Activated CD4-positive, alpha-beta T cell treated with anti-CD3 and anti-CD28 coated beads for 36 hours (primary cell): ENCODE data around the gene SMG7. TPM values are rescaled to one million over a fixed set of nuclear protein-coding genes. Genes with fewer than 3 reads are reported as not detected.
A peak's percentile ranks its signal among the peaks of the same experiment; 100 is the strongest.

ENCODE experiments used
- ATAC-seq: fragments of 200-7000 bp; cut with Tn5 transposase; one replicate; pipeline ENCODE4 v1.10.0; 2021; ENCODE audit warnings: mild to moderate bottlenecking, moderate library complexity
- CTCF ChIA-PET: fragments of 350-600 bp; sonication (Branson Sonifier 250); formaldehyde crosslinking; loops from one replicate; lab custom pipeline; 2021; ENCODE audit warnings: antibody characterized with exemption; lab: Charles Lee
- POLR2A ChIA-PET: fragments of 350-600 bp; sonication (Branson Sonifier 250); formaldehyde crosslinking; loops from one replicate; lab custom pipeline; 2021; ENCODE audit warnings: antibody characterized with exemption, inconsistent platforms; lab: Charles Lee
- DNase-seq: peaks from one replicate; pipeline ENCODE4 v3.0.0-alpha.2; 2020
- H3K27ac Mint-ChIP-seq: one replicate; pipeline ENCODE4 v1.8.0; 2021; ENCODE audit warnings: mixed read lengths
- H3K27me3 Mint-ChIP-seq: one replicate; pipeline ENCODE4 v1.8.0; 2021; ENCODE audit warnings: mixed read lengths
- H3K36me3 Mint-ChIP-seq: one replicate; pipeline ENCODE4 v1.8.0; 2021; ENCODE audit warnings: low read depth, mixed read lengths
- H3K4me1 Mint-ChIP-seq: one replicate; pipeline ENCODE4 v1.8.0; 2021; ENCODE audit warnings: mixed read lengths
- H3K4me3 Mint-ChIP-seq: one replicate; pipeline ENCODE4 v1.8.0; 2021; ENCODE audit warnings: mild to moderate bottlenecking, moderate library complexity, mixed read lengths
- H3K9me3 Mint-ChIP-seq: one replicate; pipeline ENCODE4 v1.8.0; 2021; ENCODE audit warnings: low read depth, mixed read lengths
- intact Hi-C, 2 experiments: fragments of 100-400 bp; cut with DNase I in 1 of 2; cut with micrococcal nuclease in 1 of 2; formaldehyde crosslinking; loops; one replicate each; pipeline versions ENCODE4 v1.14.2 to v1.15.1; 2022 to 2024; cut with DNase I, micrococcal nuclease
- total RNA-seq, 2 experiments: library from RNA; stranded (reverse); gene quantifications; one replicate each; pipeline ENCODE4 v1.2.3, GENCODE V29; 2021

Gene SMG7
- total RNA-seq, 2 experiments from 2014 or later: 56.6 to 62.1 TPM

DNA sequence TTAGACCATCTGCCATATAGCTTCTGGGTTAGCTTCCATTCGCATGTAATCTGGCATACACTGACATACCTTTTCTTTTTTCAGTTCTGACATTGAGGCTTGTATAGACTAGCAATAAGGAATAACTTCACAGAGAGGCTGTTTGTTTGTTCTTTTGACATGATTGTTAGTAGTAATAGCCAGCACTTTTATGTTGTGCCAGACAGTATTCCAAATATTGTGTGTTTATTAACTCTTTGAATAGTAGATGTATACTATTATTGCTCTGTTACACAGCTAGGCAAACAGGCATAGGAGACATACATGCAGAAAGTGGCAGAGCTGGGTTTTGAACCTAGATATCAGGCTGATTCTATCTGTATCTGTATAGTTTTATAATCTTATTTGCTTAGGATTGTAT, 12.6 kb downstream of the SMG7 start:
- Mint-ChIP-seq H3K36me3 (peaks cover 9% of the 10 kb centered on the region), H3K27me3 (no peaks in the 10 kb centered on the region), H3K9me3 (no peaks in the 10 kb centered on the region), H3K27ac (no peak overlapping the region), H3K4me1 (peaks cover 57% of the 10 kb centered on the region), H3K4me3 (no peak overlapping the region)
- intact Hi-C loops: no loop called here
- no peak for ATAC-seq
- no peak for DNase-seq
- ChIA-PET CTCF (interaction anchor here (1.3 to 1.8 kb wide), 2 partner anchors 11 to 18 kb away, joined by 3 to 13 read pairs; no protein-coding TSS in a partner anchor), POLR2A (no interaction called here)

- H3K4me1 Mint-ChIP-seq: peaks cover 36% of the 10 kb centered on the region
- intact Hi-C loops: no loop called here
- CTCF ChIA-PET: interaction anchor here (0.6 to 1.0 kb wide), 2 partner anchors 9 to 374 kb away, joined by 3 to 4 read pairs; no protein-coding TSS in a partner anchor
- H3K4me3 Mint-ChIP-seq: no peak overlapping the region
- POLR2A ChIA-PET: no interaction called here
- H3K36me3 Mint-ChIP-seq: peaks cover 9% of the 10 kb centered on the region
- no peak for DNase-seq
- no peak overlapping the region for H3K27ac Mint-ChIP-seq
- ATAC-seq: no peak
- no peaks in the 10 kb centered on the region for H3K9me3 Mint-ChIP-seq
- H3K27me3 Mint-ChIP-seq: no peaks in the 10 kb centered on the region
These were observed 15.6 kb downstream of the SMG7 start for GRCh38 chr1:183487674-183488442.

DNA sequence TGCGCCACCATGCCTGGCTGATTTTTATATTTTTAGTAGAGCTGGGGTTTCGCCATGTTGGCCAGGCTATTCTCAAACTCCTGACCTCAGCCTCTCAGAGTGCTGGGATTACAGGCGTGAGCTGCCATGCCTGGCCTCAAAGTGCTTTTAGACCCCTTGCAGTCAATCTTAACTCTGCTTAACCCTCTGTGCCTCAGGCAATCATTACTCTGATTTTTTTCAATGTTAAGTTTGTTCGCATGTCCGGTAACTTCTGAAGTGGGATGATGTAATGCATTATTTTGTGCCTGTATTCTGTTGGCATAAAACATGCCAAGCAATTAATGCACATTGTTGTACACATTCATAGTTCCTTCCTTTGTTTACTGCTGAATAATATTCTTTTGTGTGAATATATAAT, 18.6 kb downstream of the SMG7 start:
- no peak for ATAC-seq
- Mint-ChIP-seq H3K4me3 (no peak overlapping the region), H3K36me3 (peaks cover 9% of the 10 kb centered on the region), H3K27me3 (no peaks in the 10 kb centered on the region), H3K4me1 (peaks cover 42% of the 10 kb centered on the region), H3K27ac (no peak overlapping the region), H3K9me3 (no peaks in the 10 kb centered on the region)
- ChIA-PET POLR2A (interaction anchor here (0.6 kb wide), 1 partner anchor 106 kb away, joined by 7 read pairs; no protein-coding TSS in a partner anchor), CTCF (no interaction called here)
- DNase-seq: no peak
- intact Hi-C loops: no loop called here

DNA sequence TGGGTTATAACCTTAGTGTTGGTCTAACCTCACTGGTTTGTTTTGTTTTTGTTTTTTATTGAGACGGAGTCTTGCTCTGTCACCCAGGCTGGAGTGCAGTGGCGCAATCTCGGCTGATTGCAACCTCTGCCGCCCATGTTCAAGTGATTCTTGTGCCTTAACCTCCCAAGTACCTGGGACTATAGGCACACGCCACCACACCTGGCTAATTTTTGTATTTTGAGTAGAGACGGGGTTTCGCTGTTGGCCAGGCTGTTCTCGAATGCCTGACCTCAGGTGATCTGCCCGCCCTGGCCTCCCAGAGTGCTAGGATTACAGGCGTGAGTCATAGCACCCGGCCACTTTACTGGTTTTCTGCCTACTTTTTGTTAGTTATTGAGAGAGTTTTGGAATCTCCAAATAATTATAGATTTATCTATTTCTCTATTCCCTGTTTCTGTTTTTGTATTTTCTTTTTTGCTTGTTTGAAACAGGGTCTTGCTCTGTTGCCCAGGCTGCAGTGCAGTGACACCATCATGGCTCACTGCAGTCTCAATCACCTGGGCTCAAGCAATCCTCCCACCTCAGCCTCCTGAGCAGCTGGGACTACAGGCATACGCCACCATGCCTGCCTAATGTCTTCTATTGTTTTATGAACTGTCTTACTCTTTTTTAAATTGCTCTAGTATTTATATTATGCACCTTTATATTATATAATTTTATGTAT, 21.4 kb downstream of the SMG7 start:
- H3K4me3 Mint-ChIP-seq: no peak overlapping the region

GRCh38 chr1:183495420-183495819, 23.1 kb downstream of the SMG7 start:
- ATAC-seq (no peak), DNase-seq (no peak)
- ChIA-PET CTCF (interaction anchor here (0.6 kb wide), 1 partner anchor 173 kb away, joined by 3 read pairs; no protein-coding TSS in a partner anchor), POLR2A (interaction anchor here (0.7 kb wide), 1 partner anchor 19 kb away, joined by 3 read pairs; no protein-coding TSS in a partner anchor)
- Mint-ChIP-seq H3K4me3 (no peak overlapping the region), H3K4me1 (peaks cover 52% of the 10 kb centered on the region), H3K9me3 (no peaks in the 10 kb centered on the region), H3K36me3 (peaks cover 2% of the 10 kb centered on the region), H3K27me3 (no peaks in the 10 kb centered on the region), H3K27ac (no peak overlapping the region)
- intact Hi-C loops: no loop called here

More for the DNA sequence above, 21.4 kb downstream of the SMG7 start:
- intact Hi-C loops: no loop called here
- Mint-ChIP-seq H3K4me1 (peaks cover 50% of the 10 kb centered on the region), H3K9me3 (no peaks in the 10 kb centered on the region), H3K27me3 (no peaks in the 10 kb centered on the region), H3K36me3 (peaks cover 2% of the 10 kb centered on the region), H3K27ac (no peak overlapping the region)
- CTCF ChIA-PET: no interaction called here
- no peak for DNase-seq
- no peak for ATAC-seq
- POLR2A ChIA-PET: interaction anchor here (0.7 kb wide), 1 partner anchor 232 kb away, joined by 3 read pairs; no protein-coding TSS in a partner anchor

- no peak overlapping the region for H3K27ac Mint-ChIP-seq
- H3K4me1 Mint-ChIP-seq: peaks cover 59% of the 10 kb centered on the region
- H3K4me3 Mint-ChIP-seq: no peak overlapping the region
- DNase-seq: no peak
- H3K27me3 Mint-ChIP-seq: no peaks in the 10 kb centered on the region
- intact Hi-C loops: loop anchor here in 1 of 2 experiments (1.0 kb wide), 1 partner anchor 8 kb away; no protein-coding TSS in a partner anchor
- POLR2A ChIA-PET: no interaction called here
- H3K9me3 Mint-ChIP-seq: no peaks in the 10 kb centered on the region
- H3K36me3 Mint-ChIP-seq: peaks cover 2% of the 10 kb centered on the region
- no peak for ATAC-seq
- CTCF ChIA-PET: no interaction called here
These were observed 24.9 kb downstream of the SMG7 start for GRCh38 chr1:183497218-183497617.

DNA sequence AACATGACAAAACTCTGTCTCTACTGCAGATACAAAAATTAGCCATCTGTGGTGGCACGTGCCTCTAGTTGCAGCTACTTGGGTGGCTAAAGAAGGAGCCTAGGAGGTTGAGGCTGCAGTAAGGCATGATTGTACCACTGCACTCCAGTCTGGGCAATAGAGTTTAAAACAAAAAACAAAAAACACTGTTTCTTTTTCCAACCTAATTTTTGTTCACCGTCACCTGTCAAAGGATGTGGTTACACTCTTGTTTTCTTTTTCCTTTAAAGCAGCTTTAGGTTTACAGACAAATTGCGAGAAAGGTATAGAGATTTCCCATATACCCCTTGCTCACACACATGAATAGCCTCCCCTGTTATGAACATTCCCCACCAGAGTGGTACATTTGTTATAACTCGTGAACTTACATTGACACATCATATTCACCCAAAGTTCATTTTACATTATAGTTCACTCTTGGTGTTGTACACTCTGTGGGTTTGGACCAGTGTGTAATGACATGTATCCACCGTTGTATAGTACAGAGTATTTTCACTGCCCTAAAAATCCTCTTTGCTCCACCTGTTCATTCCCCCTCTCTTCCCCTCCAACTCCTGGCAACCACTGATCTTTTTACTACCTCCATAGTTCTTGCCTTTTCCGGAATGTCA, 26.2 kb downstream of the SMG7 start:
- peak overlapping the region; percentile 73 for H3K27ac Mint-ChIP-seq
- peaks cover 2% of the 10 kb centered on the region for H3K36me3 Mint-ChIP-seq
- no peaks in the 10 kb centered on the region for H3K9me3 Mint-ChIP-seq
- H3K4me1 Mint-ChIP-seq: peaks cover 62% of the 10 kb centered on the region
- peak; percentile 86 for ATAC-seq
- ChIA-PET POLR2A (no interaction called here), CTCF (interaction anchor here (1.0 to 1.2 kb wide), 2 partner anchors 11 to 23 kb away, joined by 3 read pairs; no protein-coding TSS in a partner anchor)
- DNase-seq: peak; percentile 14
- H3K27me3 Mint-ChIP-seq: no peaks in the 10 kb centered on the region
- H3K4me3 Mint-ChIP-seq: no peak overlapping the region
- intact Hi-C loops: loop anchor here in 1 of 2 experiments (2.0 kb wide), 1 partner anchor 26 kb away; the partner anchor contains the start of gene SMG7

DNA sequence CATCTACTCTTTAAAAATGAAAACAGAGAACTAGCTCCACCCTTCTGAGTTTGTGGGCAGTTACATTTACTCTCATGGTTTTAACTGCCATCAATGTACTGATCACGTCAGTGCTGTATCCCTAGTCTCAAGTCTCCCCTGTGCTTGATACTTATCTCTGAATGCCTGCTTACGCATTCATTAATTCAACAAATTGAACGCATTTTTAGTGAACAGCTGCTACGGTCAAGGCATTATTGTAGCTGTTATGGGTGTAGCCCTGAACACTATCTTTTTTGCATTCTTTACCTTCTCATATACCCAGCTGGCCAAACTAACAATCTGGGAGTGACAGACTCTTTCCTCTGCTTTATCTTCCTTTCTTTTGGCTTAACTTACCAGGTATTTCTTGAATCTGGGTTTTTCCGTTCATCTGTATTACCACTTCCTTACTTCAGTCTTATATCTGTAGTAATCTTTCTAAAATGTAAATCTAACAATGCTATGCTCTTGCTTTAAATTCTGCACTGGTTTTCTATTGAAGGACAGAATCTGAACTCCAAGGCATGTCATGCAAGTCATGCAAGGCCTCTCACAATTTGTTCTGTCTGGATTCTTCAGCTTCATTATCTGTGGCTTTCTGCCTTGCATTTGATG, 33.3 kb downstream of the SMG7 start:
- Mint-ChIP-seq H3K4me3 (no peak overlapping the region), H3K9me3 (no peaks in the 10 kb centered on the region), H3K27me3 (no peaks in the 10 kb centered on the region), H3K27ac (no peak overlapping the region), H3K4me1 (peaks cover 23% of the 10 kb centered on the region), H3K36me3 (peaks cover 2% of the 10 kb centered on the region)
- DNase-seq: no peak
- no peak for ATAC-seq
- ChIA-PET POLR2A (no interaction called here), CTCF (interaction anchor here (0.8 kb wide), 1 partner anchor 84 kb away, joined by 3 read pairs; the partner anchor contains the start of gene NCF2)
- intact Hi-C loops: no loop called here

GRCh38 chr1:183506561-183506960, 34.3 kb downstream of the SMG7 start:
- intact Hi-C loops: no loop called here
- no peaks in the 10 kb centered on the region for H3K9me3 Mint-ChIP-seq
- no peak overlapping the region for H3K4me3 Mint-ChIP-seq
- H3K36me3 Mint-ChIP-seq: peaks cover 2% of the 10 kb centered on the region
- peaks cover 26% of the 10 kb centered on the region for H3K4me1 Mint-ChIP-seq
- no peaks in the 10 kb centered on the region for H3K27me3 Mint-ChIP-seq
- ATAC-seq (no peak), DNase-seq (no peak)
- POLR2A ChIA-PET: no interaction called here
- H3K27ac Mint-ChIP-seq: no peak overlapping the region
- CTCF ChIA-PET: no interaction called here

DNA sequence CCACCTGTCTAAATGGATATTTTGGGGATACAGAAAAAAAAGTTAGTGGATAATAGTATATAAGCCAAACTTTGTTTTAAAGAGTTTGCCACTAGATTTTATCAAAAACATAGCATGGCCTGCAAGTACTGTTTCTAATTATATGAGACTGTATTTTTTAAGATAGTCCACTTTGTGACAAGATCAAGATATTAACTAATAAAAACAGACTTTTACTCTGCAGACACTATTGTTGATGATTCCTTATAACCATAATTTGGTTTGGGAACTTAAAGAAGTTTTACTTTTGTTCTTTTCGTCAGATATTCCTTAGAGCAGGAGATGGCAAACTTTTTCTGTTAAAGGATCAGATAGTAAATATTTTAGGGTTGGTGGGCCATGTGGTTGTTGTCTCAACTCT, 36.4 kb downstream of the SMG7 start:
- Mint-ChIP-seq H3K36me3 (peaks cover 2% of the 10 kb centered on the region), H3K27ac (no peak overlapping the region), H3K27me3 (no peaks in the 10 kb centered on the region), H3K4me3 (no peak overlapping the region), H3K9me3 (no peaks in the 10 kb centered on the region), H3K4me1 (peaks cover 16% of the 10 kb centered on the region)
- POLR2A ChIA-PET: no interaction called here
- CTCF ChIA-PET: interaction anchor here (0.7 to 1.2 kb wide), 2 partner anchors 13 to 20 kb away, joined by 3 read pairs; no protein-coding TSS in a partner anchor
- intact Hi-C loops: no loop called here
- no peak for DNase-seq
- no peak for ATAC-seq

GRCh38 chr1:183512450-183512849, 40.2 kb downstream of the SMG7 start:
- intact Hi-C loops: no loop called here
- DNase-seq (no peak), ATAC-seq (no peak)
- H3K9me3 Mint-ChIP-seq: no peaks in the 10 kb centered on the region
- no peak overlapping the region for H3K4me3 Mint-ChIP-seq
- H3K27ac Mint-ChIP-seq: no peak overlapping the region
- H3K36me3 Mint-ChIP-seq: peaks cover 14% of the 10 kb centered on the region
- ChIA-PET POLR2A (no interaction called here), CTCF (no interaction called here)
- peaks cover 24% of the 10 kb centered on the region for H3K4me1 Mint-ChIP-seq
- no peaks in the 10 kb centered on the region for H3K27me3 Mint-ChIP-seq
